Stimulated activated CD4-positive, alpha-beta T cell treated with anti-CD3 and anti-CD28 coated beads, TNF-alpha, amount 100 ng/mL, for 4 hours (primary cell): ENCODE results near the gene MEGF10.

Experiments
- DNase-seq, 3 experiments: peaks; one replicate each; pipeline ENCODE4 v3.0.0-alpha.2; 2020; ENCODE audit warnings: low read depth in 3 of 3

The MEGF10 gene

GRCh38 chr5:127411381-127411780 lies 120.8 kb downstream of the MEGF10 start:
- no peak for DNase-seq

- no peak for DNase-seq
These were observed 122.1 kb downstream of the MEGF10 start for GRCh38 chr5:127412698-127413097.

GRCh38 chr5:127415034-127415433 lies 124.4 kb downstream of the MEGF10 start:
- no peak for DNase-seq

GRCh38 chr5:127416906-127417305 lies 126.3 kb downstream of the MEGF10 start:
- no peak for DNase-seq

GRCh38 chr5:127417528-127417927 lies 126.9 kb downstream of the MEGF10 start:
- no peak for DNase-seq

GRCh38 chr5:127418367-127418766 lies 127.8 kb downstream of the MEGF10 start:
- DNase-seq: no peak

GRCh38 chr5:127418974-127419682 lies 128.5 kb downstream of the MEGF10 start:
- no peak for DNase-seq

- no peak for DNase-seq
These were observed 129.2 kb downstream of the MEGF10 start for GRCh38 chr5:127419683-127420257.

- no peak for DNase-seq
These were observed 130.2 kb downstream of the MEGF10 start for GRCh38 chr5:127420758-127421157.

GRCh38 chr5:127421471-127421870 lies 130.9 kb downstream of the MEGF10 start:
- no peak for DNase-seq

GRCh38 chr5:127423173-127423798 lies 132.7 kb downstream of the MEGF10 start:
- no peak for DNase-seq

GRCh38 chr5:127425037-127425436 lies 134.4 kb downstream of the MEGF10 start:
- no peak for DNase-seq

- no peak for DNase-seq
These were observed 135.3 kb downstream of the MEGF10 start for GRCh38 chr5:127425868-127426267.

GRCh38 chr5:127426661-127427060 lies 136.1 kb downstream of the MEGF10 start:
- no peak for DNase-seq

GRCh38 chr5:127428276-127428675 lies 137.7 kb downstream of the MEGF10 start:
- DNase-seq: no peak

GRCh38 chr5:127428748-127429147 lies 138.2 kb downstream of the MEGF10 start:
- no peak for DNase-seq

- DNase-seq: no peak
These were observed 139.3 kb downstream of the MEGF10 start for GRCh38 chr5:127429928-127430327.

GRCh38 chr5:127430627-127431026 lies 140.0 kb downstream of the MEGF10 start:
- no peak for DNase-seq

GRCh38 chr5:127431977-127432585 lies 141.5 kb downstream of the MEGF10 start:
- DNase-seq: no peak

- DNase-seq: no peak
These were observed 142.9 kb downstream of the MEGF10 start for GRCh38 chr5:127433526-127433925.

GRCh38 chr5:127434588-127434987 lies 144.0 kb downstream of the MEGF10 start:
- no peak for DNase-seq

- no peak for DNase-seq
These were observed 145.2 kb downstream of the MEGF10 start for GRCh38 chr5:127435821-127436220.

- no peak for DNase-seq
These were observed 149.0 kb downstream of the MEGF10 start for GRCh38 chr5:127439644-127440043.
